T-helper 1 cell (primary cell): ENCODE data around the gene ELF4.

Experiments used
- DNase-seq, 5 donors: peaks; one replicate each; pipeline ENCODE4 v3.0.0-alpha.2; 2012 to 2020

The ELF4 gene

GRCh38 chrX:130114141-130114588 is 3.9 kb upstream of the ELF4 start:
- DNase-seq: no peak

DNA sequence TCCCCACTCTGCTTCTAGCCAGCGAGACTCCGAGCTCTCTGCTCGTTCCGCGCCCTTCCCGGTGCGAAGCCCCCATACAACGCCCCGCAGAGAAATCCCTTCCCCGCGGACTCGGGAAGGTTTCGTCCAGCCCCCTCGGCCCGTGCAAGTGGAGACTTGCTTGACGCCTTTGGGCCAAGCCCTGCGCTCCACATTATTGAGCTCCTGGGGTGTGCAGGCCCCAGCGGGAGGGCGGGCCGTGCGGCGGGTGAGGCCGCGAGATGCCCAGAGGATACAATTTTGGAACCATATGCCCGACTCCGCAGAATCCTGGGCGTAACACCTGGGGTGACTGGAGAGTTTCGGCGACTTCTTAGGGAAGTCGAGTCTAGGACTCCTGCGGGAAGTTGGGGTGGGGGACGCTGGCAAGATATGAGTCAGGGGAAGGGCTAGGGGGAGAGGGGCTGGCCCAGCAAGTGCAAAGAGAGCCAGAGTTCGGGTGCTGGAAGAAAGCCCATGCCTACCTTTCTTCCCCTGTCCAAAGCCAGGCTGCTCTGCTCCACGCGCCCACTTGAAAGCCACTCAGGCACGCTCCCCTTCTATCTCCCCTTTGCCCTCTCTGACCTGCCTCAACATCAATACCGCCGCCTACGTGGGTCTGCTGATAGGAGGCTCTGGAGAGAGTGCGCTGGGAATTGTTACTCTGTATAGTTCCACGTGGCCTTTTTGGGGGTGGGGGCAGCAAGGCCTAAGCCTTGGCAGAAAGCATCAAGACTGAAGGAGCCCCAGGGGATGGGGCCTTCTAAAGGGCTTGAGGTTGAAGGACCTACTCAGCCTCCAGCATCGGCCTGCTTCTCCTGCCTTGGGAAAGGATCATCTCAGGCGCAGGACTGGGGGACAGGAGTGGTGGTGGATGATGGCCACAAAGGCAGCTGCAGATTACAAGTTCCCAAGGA is 1.2 kb upstream of the ELF4 start:
- DNase-seq: no peak

DNA sequence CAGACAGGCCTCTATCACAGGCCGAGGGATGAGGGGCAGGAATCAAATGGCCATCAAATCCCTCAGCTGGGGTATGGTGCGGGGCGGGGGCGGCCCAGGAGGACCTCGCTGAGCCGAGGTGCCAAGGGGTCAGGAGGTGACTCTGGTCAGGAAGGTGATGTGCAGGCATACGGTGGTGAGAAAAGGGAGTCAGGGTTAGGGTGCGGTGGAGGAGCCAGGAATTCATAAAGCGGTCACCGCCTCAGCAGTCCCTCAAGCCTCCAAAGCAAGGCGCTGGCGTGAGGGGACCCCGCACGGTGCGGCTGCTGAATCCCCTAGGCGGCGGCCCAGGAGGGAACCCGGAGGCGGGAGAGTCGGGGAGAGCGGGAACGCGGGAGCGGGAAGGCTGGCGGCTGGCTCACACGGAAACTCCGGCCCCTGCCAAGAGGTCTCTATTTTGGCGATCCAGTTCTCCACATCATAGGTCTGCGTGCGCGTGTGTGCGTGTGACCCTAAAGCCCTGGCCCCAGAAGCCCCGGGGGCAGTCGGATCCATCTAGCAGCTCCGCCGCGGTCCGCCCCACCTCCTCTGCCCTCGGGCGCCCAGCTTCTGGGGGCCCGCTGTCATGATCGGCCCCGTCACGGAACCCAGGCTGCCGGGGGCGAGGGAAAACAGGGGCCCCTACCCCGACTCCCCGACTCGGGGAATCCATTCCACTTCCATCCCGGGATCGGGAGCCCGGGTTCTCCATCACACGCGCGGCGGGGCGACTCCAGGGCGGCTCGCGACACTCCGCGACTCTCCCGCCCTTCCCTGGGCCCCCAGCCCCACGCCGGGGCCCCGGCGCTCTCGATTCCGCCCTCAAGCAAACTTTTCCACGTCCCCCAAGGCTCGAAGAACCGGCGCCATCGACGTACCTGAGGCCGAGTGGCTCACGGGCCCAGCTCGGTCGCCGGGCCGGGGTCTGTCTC is 593 bp downstream of the ELF4 start:
- no peak for DNase-seq

- DNase-seq: peak in 1 of 5 donors; percentile 48
Measured at GRCh38 chrX:130108647-130109428, 1.5 kb downstream of the ELF4 start.

DNA sequence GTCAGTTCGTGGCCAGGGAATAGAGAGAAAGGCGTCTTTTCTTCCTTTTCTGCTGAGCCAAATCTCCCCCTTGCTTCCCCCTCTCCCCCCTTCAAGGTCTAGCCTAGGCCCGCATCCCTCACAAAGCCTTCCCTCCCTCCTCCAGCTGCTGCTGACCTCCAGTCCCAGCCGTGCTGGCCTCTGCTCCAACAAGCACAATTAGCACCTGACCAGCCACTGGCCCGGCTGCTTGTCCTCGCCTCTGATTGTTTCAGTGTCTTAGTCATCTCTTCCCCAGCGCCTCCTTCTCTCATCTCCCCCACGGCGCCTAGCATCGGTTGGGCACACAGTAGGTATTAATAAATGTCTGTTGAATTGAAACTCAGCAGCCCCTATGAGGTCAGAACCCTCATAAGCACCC is 4.2 kb downstream of the ELF4 start:
- no peak for DNase-seq

DNA sequence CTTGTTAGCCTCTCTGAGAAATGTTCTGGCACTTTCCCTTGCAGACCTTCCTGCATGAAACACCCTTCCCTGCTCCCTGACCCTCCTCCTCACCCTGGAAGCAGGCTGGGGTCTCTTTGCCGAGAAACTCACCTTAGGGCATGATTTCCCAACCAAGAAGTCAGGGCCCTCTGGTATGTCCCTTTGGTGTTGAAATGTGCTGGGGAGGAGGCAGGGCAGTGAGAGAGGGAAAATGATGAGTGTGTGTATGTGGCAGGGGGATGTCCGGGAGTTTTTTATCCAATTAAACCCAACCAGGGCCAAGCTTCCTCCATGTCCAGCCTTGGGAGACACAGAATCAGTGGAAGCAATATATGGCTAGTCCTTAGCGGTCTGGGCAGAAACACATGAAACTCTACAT is 5.1 kb downstream of the ELF4 start:
- no peak for DNase-seq

DNA sequence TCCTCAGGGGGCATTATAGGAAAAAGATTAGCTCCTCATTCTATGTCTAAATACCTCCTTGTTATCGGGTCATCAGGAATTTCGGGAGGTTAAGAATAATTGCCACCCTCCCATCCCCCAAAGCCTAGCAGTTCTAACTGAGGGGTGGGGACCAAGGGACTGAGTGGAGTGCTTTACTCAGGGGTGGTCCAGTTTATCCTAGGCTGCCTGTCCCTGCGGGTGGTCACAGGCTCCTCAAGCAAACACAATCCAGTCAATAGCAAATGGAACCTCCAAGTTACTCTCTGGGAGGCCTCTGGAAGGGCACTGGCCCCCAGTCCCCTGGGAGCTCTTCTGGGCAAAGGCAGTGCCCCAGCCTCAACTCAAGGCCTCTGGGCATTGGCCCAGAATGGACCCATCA is 6.7 kb downstream of the ELF4 start:
- no peak for DNase-seq

- DNase-seq: no peak
Measured at GRCh38 chrX:130100180-130100579, 10.1 kb downstream of the ELF4 start.

- no peak for DNase-seq
Measured at GRCh38 chrX:130098210-130098552, 12.1 kb downstream of the ELF4 start.

GRCh38 chrX:130097507-130098209 is 12.6 kb downstream of the ELF4 start:
- DNase-seq: peak in 3 of 5 donors; percentile 21 to 48 (median 46)

DNA sequence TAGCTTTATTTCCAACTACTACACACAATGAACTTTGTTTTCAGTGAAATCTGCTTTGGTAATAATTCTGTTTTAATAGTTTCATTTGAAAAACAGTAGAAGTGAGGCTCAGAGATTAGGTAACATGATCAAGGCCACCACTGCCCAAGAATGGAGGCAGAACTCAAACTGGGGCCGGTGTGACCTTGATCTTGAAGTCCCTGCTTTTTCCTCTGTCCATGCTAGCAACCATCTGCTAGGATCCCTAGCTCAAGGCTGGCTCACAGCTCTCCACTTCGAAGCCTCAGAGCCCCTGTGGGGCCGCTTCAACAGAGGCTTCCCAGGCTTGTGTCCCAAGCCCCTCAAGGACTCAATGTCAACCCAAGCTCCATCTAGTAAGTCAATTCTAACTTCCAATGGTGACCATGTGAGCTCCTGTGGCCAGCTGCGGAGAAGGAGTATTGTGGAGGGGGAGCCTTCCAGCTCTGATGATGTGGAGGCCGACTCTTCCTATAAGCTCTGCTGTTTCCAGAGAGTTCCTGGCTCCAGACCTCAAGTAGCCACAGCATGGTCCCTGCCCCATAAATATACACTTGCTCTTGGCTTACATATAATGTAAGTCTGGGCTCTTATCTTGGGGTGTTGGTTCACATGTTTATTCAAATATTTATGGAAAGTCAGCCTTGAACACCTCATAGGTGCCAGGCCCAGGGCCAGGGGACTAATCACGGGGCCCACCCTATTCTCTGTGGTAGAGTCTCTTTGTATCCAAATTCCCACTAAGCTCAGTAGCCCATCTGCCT is 14.9 kb downstream of the ELF4 start:
- DNase-seq: no peak

GRCh38 chrX:130094696-130095095 is 15.6 kb downstream of the ELF4 start:
- no peak for DNase-seq

- no peak for DNase-seq
Measured at GRCh38 chrX:130093271-130093670, 17.0 kb downstream of the ELF4 start.

- peak; percentile 74 to 97 (median 77) for DNase-seq
Measured at GRCh38 chrX:130091980-130092522, 18.2 kb downstream of the ELF4 start.

DNA sequence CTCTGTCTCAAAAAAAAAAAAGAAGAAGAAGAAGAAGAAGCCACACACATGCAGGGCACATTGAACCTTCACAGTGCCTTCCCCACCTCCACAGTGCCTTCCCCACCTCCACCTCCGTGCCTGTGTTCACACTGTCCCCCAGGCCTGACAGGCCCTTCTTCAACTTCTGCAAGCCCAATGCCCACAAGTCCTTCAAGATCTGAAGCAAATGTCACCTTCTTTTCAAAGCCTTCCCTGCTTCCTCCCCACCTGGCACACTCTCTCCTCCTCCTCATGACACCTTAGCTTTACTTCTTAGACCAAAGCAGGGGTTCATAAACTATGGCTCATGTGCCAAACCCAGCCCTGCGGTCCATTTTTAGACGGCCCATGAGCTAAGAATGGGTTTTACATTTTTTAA is 19.9 kb downstream of the ELF4 start:
- no peak for DNase-seq

GRCh38 chrX:130086447-130087206 is 23.7 kb downstream of the ELF4 start:
- DNase-seq: peak; percentile 29 to 84 (median 52)

- no peak for DNase-seq
Measured at GRCh38 chrX:130085551-130086446, 24.5 kb downstream of the ELF4 start.

DNA sequence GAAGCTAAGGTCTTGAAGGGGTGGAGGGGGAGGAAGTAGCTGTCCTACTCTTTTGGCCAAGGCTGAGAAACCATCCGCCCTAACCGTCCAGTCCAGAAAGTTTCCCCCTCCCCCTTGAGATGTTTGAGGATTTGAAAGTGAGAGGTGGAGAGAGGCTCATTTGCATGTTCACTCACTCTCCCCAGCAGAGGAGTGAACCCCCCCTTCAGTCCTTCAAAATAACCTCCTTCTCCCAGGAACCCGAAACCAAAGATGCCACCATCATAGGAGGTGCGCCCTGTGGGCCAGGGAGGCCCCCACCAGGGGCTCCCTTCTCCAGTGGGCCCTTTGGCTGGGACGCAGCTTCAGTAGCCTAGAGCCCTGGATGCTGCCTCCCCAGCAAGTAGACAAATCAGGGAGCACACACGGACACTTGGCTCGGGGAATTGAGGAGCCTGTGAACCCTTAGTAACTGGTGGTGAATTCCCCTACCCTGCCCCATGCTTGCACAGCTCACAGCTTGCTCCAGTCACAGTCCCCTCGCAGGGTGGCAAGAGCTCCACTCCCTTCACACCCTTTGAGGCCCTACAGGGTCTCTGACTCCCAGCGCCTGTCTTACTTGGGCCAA is 25.6 kb downstream of the ELF4 start:
- no peak for DNase-seq
